C4-2B (cell line): ENCODE results near the gene ZNF559.
"Not testable (repeated sequence)": the region's sequence is repeated elsewhere in the genome, so short reads cannot be mapped to it uniquely, and the experiment has no call there.

Source experiments
- ZFX ChIP-seq: fragments of 450-650 bp; IDR thresholded peaks from 2 replicates; pipeline ENCODE4 v1.6.1; 2017
- TF ChIP-seq, protein P1 (sequence below): fragments of 450-650 bp; conservative IDR thresholded peaks from 2 replicates; pipeline ENCODE4 v1.5.1; 2017; ENCODE audit warnings: mild to moderate bottlenecking

DNA sequence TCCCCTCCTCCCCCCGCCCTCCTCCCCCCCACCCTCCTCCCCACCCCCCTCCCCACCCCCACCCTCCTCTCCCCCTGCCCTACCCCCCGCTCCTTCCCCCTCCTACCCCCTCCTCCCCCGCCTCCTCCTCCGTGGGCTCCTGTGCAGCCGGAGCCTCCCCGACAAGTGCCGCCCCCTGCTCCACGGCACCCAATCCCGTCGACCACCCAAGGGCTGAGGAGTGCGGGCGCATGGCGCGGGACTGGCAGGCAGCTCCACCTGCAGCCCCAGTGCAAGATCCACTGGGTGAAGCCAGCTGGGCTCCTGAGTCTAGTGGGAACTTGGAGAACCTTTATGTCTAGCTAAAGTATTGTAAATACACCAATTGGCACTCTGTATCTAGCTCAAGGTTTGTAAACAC, 2.2 kb upstream of the ZNF559 start:
- TF ChIP-seq, protein P1, sequence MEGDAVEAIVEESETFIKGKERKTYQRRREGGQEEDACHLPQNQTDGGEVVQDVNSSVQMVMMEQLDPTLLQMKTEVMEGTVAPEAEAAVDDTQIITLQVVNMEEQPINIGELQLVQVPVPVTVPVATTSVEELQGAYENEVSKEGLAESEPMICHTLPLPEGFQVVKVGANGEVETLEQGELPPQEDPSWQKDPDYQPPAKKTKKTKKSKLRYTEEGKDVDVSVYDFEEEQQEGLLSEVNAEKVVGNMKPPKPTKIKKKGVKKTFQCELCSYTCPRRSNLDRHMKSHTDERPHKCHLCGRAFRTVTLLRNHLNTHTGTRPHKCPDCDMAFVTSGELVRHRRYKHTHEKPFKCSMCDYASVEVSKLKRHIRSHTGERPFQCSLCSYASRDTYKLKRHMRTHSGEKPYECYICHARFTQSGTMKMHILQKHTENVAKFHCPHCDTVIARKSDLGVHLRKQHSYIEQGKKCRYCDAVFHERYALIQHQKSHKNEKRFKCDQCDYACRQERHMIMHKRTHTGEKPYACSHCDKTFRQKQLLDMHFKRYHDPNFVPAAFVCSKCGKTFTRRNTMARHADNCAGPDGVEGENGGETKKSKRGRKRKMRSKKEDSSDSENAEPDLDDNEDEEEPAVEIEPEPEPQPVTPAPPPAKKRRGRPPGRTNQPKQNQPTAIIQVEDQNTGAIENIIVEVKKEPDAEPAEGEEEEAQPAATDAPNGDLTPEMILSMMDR, result not testable (repeated sequence)
- not testable (repeated sequence) for TF ChIP-seq ZFX
